ENCODE measurements around the gene MAML3. TPM values are rescaled to one million over a fixed set of nuclear protein-coding genes. Genes with fewer than 3 reads are reported as not detected.

MAML3 gene
- total and polyA plus RNA-seq, 2 of the 13 experiments (the other 11 are each of a cell fraction or from before 2014, with no cell fraction given): 0.05 to 0.13 TPM

DNA sequence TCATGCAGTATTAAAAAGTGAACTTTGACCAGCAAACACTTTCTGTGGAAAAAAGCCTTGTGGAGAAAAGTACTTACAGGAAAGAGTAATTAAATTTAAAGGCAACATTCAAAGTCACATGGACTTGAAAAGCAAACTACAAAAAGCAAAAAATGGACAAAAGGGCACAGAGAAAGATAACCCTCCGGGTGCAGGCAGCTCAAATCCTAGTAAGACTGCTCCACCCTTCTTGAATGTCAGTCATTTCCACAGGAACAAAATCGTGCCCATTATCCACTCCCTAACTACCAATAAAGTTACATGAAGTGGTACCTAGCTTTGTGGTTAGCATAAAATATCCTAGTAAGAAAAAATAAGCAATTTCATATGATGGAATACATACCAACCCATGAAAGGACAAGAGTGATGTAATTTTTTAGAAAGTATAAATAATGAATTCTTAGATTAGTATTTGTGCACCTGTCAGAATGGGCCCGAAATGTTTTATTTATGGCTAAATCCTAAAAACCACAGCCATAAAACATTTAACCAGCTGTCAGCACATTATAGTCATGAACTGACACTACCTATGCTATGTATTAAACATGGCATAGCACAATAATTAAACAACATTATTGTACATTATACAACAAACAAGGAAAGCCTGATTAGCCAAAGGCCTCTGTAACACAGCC is 43.3 kb downstream of the MAML3 start:
- FAIRE-seq: no peak
- no peaks in the 10 kb centered on the region for H3K36me3 ChIP-seq (replicated peaks in 1 of 2; ENCODE audit: control insufficient read depth in 1 of 2, insufficient read depth in 2 of 2, low read length in 2 of 2)
- no peak for ATAC-seq
- BruUV-seq (replicated peaks): no TSS peak
- peaks cover 6% of the 10 kb centered on the region; the same call in 1 of the 2 replicates for H3K4me1 ChIP-seq (ENCODE audit: insufficient read depth, low read length)
- H3K27me3 ChIP-seq (ENCODE audit: control insufficient read depth in 1 of 2, insufficient read depth in 2 of 2, low read length in 2 of 2): no peaks in the 10 kb centered on the region; a peak in 1 of 5 replicates
- no peak overlapping the region for H2AFZ ChIP-seq (ENCODE audit: low read length)
- H3K4me2 ChIP-seq (ENCODE audit: low read depth, low read length): no peak overlapping the region
- no peaks in the 10 kb centered on the region for H3K79me2 ChIP-seq (ENCODE audit: insufficient read depth, low read length)
- H3K27ac ChIP-seq (ENCODE audit: extremely low read length, insufficient read depth, low read length): no peak overlapping the region
- ChIA-PET CTCF (ENCODE audit: low intra/inter-chr PET ratio, low total read pairs) (no interaction called here), POLR2A (no interaction called here)
- intact Hi-C loops (cut with micrococcal nuclease; ENCODE audit: unreplicated experiment): no loop called here
- no peaks in the 10 kb centered on the region for H4K20me1 ChIP-seq (ENCODE audit: insufficient read depth, low read length)
- 33% methylated on average over 3 of the region's 3 CpGs for WGBS (ENCODE audit: low lambda C conversion rate)
- TF ChIP-seq RFXANK (CRISPR knock-in tag; IDR thresholded peaks at IDR 0.05) (no peak), HNF4A (CRISPR knock-in tag; IDR thresholded peaks at IDR 0.05) (0 out of 2 replicates have a peak, but pooled peaks have one; percentile 8)
- H3K9me3 ChIP-seq (ENCODE audit: low read length): no peaks in the 10 kb centered on the region
- no peak overlapping the region for H3K9ac ChIP-seq (ENCODE audit: insufficient read depth, low read depth, low read length)
- no peak for DNase-seq (ENCODE audit: low spot score)
- in situ Hi-C loops (cut with HindIII; ENCODE audit: extremely low pct_ligation_motif_present, low pct_unique_long_range_greater_than_20kb): no loop called here
- no peak overlapping the region for H3K4me3 ChIP-seq (replicated peaks in 1 of 3; ENCODE audit: insufficient read depth in 1 of 3, low read depth in 2 of 3, low read length in 3 of 3)

- ATAC-seq: no peak
- no peaks in the 10 kb centered on the region for H3K9me3 ChIP-seq (ENCODE audit: low read length)
- FAIRE-seq: no peak
- ChIA-PET CTCF (ENCODE audit: low intra/inter-chr PET ratio, low total read pairs) (no interaction called here), POLR2A (no interaction called here)
- intact Hi-C loops (cut with micrococcal nuclease; ENCODE audit: unreplicated experiment) (no loop called here), in situ Hi-C loops (cut with HindIII; ENCODE audit: extremely low pct_ligation_motif_present, low pct_unique_long_range_greater_than_20kb) (no loop called here)
- WGBS (ENCODE audit: low lambda C conversion rate): 43% methylated on average over 7 of the region's 7 CpGs
- no TSS peak for BruUV-seq (replicated peaks)
- no peak overlapping the region for H3K27ac ChIP-seq (ENCODE audit: extremely low read length, insufficient read depth, low read length)
- no peak overlapping the region for H3K9ac ChIP-seq (ENCODE audit: insufficient read depth, low read depth, low read length)
- no peaks in the 10 kb centered on the region for H3K36me3 ChIP-seq (replicated peaks in 1 of 2; ENCODE audit: control insufficient read depth in 1 of 2, insufficient read depth in 2 of 2, low read length in 2 of 2)
- no peak for TF ChIP-seq ZNF513 (CRISPR knock-in tag; conservative IDR thresholded peaks at IDR 0.05)
- peak; percentile 48; the same call in 1 of the 2 replicates for TF ChIP-seq RFX1 (IDR thresholded peaks at IDR 0.05)
- 0 out of 2 replicates have a peak, but pooled peaks have one; percentile 27 for TF ChIP-seq RFX3 (CRISPR knock-in tag; IDR thresholded peaks at IDR 0.05)
- H3K4me2 ChIP-seq (ENCODE audit: low read depth, low read length): no peak overlapping the region
- no peaks in the 10 kb centered on the region for H3K79me2 ChIP-seq (ENCODE audit: insufficient read depth, low read length)
- no peak overlapping the region for H3K4me3 ChIP-seq (replicated peaks in 1 of 3; ENCODE audit: insufficient read depth in 1 of 3, low read depth in 2 of 3, low read length in 3 of 3)
- no peak for DNase-seq (ENCODE audit: low spot score)
- H4K20me1 ChIP-seq (ENCODE audit: insufficient read depth, low read length): no peaks in the 10 kb centered on the region
- H3K27me3 ChIP-seq (ENCODE audit: control insufficient read depth in 1 of 2, insufficient read depth in 2 of 2, low read length in 2 of 2): no peaks in the 10 kb centered on the region; a peak in 1 of 5 replicates
- H2AFZ ChIP-seq (ENCODE audit: low read length): no peak overlapping the region
- peaks cover 6% of the 10 kb centered on the region; the same call in 1 of the 2 replicates for H3K4me1 ChIP-seq (ENCODE audit: insufficient read depth, low read length)
Observed at GRCh38 chr4:140109737-140110136, 44.2 kb downstream of the MAML3 start.

Measured in HepG2 (cell line).